Common myeloid progenitor, CD34-positive (primary cell): ENCODE results near the gene TADA2B.

Source experiments
- CTCF ChIA-PET: fragments of 350-600 bp; sonication (Branson Sonifier 250); formaldehyde crosslinking; loops from one replicate; lab custom pipeline; 2021; ENCODE audit warnings: antibody characterized with exemption; lab: Charles Lee
- POLR2A ChIA-PET: fragments of 350-600 bp; sonication (Branson Sonifier 250); formaldehyde crosslinking; loops from one replicate; lab custom pipeline; 2021; ENCODE audit warnings: antibody characterized with exemption; lab: Charles Lee
- DNase-seq, 3 donors: peaks; one replicate each; pipeline versions ENCODE4 v3.0.0 to v3.0.0-alpha.2; 2013
- H3K27ac ChIP-seq, 2 experiments: 1 replicate in 1 of 2; 2 replicates in 1 of 2; pipeline ENCODE4 v1.7.0; 2013; ENCODE audit warnings: inconsistent platforms in 2 of 2, low read length in 2 of 2, mild to moderate bottlenecking in 2 of 2, low read depth in 1 of 2, moderate library complexity in 1 of 2; ENCODE audit not compliant: severe bottlenecking in 2 of 2, insufficient read depth in 1 of 2, poor library complexity in 1 of 2
- H3K27me3 ChIP-seq, 5 experiments: replicated peaks in 2 of 5; 1 replicate in 3 of 5; 2 replicates in 2 of 5; pipeline versions ENCODE4 v1.6.1 to v1.7.0; 2013; ENCODE audit warnings: low read length in 4 of 5, mild to moderate bottlenecking in 2 of 5, moderate library complexity in 2 of 5, inconsistent platforms in 1 of 5; ENCODE audit not compliant: insufficient read depth in 5 of 5, control insufficient read depth in 4 of 5
- H3K36me3 ChIP-seq, 4 experiments: 1 replicate in 2 of 4; 2 replicates in 2 of 4; pipeline versions ENCODE4 v1.6.1 to v1.7.0; 2013; ENCODE audit warnings: low read length in 3 of 4, control low read depth in 1 of 4, mild to moderate bottlenecking in 1 of 4; ENCODE audit not compliant: control insufficient read depth in 4 of 4, insufficient read depth in 4 of 4
- H3K4me1 ChIP-seq, 4 experiments: 1 replicate in 3 of 4; 2 replicates in 1 of 4; pipeline versions ENCODE4 v1.6.1 to v1.7.1; 2013; ENCODE audit warnings: low read length in 3 of 4, mild to moderate bottlenecking in 3 of 4, control low read depth in 1 of 4, inconsistent platforms in 1 of 4, moderate library complexity in 1 of 4; ENCODE audit not compliant: control insufficient read depth in 4 of 4, insufficient read depth in 4 of 4; ENCODE audit errors: control extremely low read depth in 1 of 4
- H3K4me3 ChIP-seq, 7 experiments: 1 replicate in 4 of 7; 2 replicates in 3 of 7; pipeline versions ENCODE4 v1.5.1 to v1.7.0; 2013; ENCODE audit warnings: mild to moderate bottlenecking in 7 of 7, low read length in 6 of 7, moderate library complexity in 6 of 7, inconsistent platforms in 2 of 7, low read depth in 2 of 7, control low read depth in 1 of 7; ENCODE audit not compliant: insufficient read depth in 4 of 7, control insufficient read depth in 1 of 7; ENCODE audit errors: extremely low read depth in 1 of 7
- H3K9me3 ChIP-seq, 5 experiments: 1 replicate in 4 of 5; 2 replicates in 1 of 5; pipeline versions ENCODE4 v1.6.1 to v1.7.1; 2013; ENCODE audit warnings: low read length in 4 of 5, mild to moderate bottlenecking in 2 of 5, inconsistent platforms in 1 of 5, low read depth in 1 of 5, moderate library complexity in 1 of 5; ENCODE audit not compliant: control insufficient read depth in 4 of 5, insufficient read depth in 2 of 5; ENCODE audit errors: control extremely low read depth in 1 of 5
- WGBS: methylation state at CpG from one replicate; pipeline ENCODE4 v1.1.5; 2013; ENCODE audit not compliant: insufficient coverage; 5-methylcytosine and 5-hydroxymethylcytosine counted together

The TADA2B gene

DNA sequence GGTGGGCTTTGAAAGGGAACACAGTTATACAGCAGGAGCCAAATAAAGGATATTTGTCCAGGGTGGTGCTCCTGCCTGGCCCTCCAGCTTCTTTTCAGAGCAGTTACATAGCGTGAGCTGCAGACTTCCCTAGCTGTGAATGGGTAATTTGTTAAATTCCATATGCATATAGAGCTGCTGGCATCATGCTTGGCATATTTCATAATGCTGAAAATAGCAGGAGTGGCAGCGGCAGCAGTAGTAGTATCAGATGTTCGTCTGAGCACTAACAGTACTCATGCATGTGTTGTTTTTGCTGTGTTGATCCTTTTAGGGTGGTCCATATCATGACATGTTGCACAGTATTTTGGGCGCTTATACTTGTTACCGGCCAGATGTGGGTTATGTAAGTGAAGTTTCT is 33.6 kb upstream of the TADA2B start:
- DNase-seq, result no peak
- no peaks in the 10 kb centered on the region for H3K27me3 ChIP-seq
- no peak overlapping the region for H3K27ac ChIP-seq
- 100% methylated on average over 4 of the region's 5 CpGs for WGBS
- CTCF ChIA-PET, result no interaction called here
- no peaks in the 10 kb centered on the region for H3K4me1 ChIP-seq
- POLR2A ChIA-PET, result interaction anchor here (1.0 kb wide), 1 partner anchor 72 kb away, joined by 3 read pairs; no protein-coding TSS in a partner anchor
- peaks cover 9 to 72% (median 40%) of the 10 kb centered on the region in 4 experiments for H3K36me3 ChIP-seq
- H3K4me3 ChIP-seq, result no peak overlapping the region
- no peaks in the 10 kb centered on the region for H3K9me3 ChIP-seq

- ChIA-PET POLR2A (no interaction called here), CTCF (interaction anchor here (1.0 to 1.4 kb wide), 3 partner anchors 9 to 44 kb away, joined by 3 to 5 read pairs (median 3); no protein-coding TSS in a partner anchor)
- WGBS, result 98% methylated on average over 11 of the region's 11 CpGs
- no peak overlapping the region for H3K4me3 ChIP-seq
- H3K9me3 ChIP-seq, result no peaks in the 10 kb centered on the region
- H3K36me3 ChIP-seq, result peaks cover 9 to 79% (median 50%) of the 10 kb centered on the region in 4 experiments
- no peak overlapping the region for H3K27ac ChIP-seq
- H3K4me1 ChIP-seq, result no peaks in the 10 kb centered on the region
- no peaks in the 10 kb centered on the region for H3K27me3 ChIP-seq
- DNase-seq, result no peak
These were observed 30.0 kb upstream of the TADA2B start for GRCh38 chr4:7013175-7013574.

DNA sequence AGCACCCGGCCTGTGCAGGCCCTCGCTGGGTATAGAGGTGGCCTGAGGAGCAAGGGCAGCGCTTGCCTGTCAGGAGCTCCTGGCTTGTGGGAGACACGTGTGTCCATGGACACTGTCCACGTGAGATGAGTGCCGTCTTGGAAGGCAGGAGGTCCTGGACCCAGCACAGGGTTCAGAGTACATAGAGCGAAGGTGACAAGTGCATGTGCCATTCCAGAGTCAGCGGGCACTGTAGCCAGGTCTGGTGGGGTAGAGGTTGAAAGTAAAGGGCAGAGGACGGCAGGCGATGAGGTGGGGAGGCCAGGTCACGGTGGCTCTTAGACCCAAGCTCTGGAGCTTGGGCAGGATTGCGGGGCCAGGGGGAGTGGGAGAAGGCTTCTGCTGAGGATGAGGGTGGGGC is 28.4 kb upstream of the TADA2B start:
- Histone ChIP-seq H3K27ac (no peak overlapping the region), H3K27me3 (no peaks in the 10 kb centered on the region), H3K36me3 (peaks cover 7 to 76% (median 50%) of the 10 kb centered on the region in 4 experiments), H3K9me3 (no peaks in the 10 kb centered on the region), H3K4me3 (no peak overlapping the region), H3K4me1 (no peaks in the 10 kb centered on the region)
- WGBS, result 97% methylated on average over 10 of the region's 12 CpGs
- DNase-seq, result no peak
- ChIA-PET POLR2A (no interaction called here), CTCF (no interaction called here)

DNA sequence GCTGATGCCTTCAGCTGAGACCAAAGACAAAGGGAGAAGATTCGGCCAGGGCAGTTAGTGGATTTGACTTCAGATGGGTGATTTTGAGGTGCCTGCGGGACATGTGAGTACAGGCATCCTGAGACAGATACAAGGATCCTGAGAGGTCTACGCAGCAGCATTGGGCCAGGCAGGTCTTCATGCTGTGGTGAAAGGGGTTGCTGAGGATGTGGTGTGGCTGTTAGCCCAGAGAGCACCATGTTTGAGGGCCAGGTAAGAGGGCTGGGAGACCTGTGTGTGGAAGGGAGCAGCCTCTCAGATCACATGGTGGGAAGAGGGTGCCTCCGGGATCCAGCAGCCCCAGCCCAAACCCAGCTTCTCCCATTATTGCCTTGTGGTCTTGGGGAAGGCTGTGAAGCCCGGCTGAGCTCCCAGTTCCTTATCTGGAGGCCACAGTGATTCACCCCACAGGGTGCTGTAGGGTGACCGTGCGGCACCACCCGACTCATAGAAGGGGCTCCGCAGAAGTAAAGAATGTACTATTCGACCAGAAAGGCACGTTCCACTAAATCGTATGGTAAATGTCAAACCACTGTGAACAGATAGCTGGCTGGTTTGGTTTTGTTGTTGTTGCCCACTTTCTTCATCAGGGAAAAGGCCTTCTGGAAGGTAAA is 27.7 kb upstream of the TADA2B start:
- Histone ChIP-seq H3K4me1 (no peaks in the 10 kb centered on the region), H3K27ac (no peak overlapping the region), H3K36me3 (peaks cover 7 to 72% (median 46%) of the 10 kb centered on the region in 4 experiments), H3K27me3 (no peaks in the 10 kb centered on the region), H3K4me3 (no peak overlapping the region), H3K9me3 (no peaks in the 10 kb centered on the region)
- WGBS, result 96% methylated on average over 12 of the region's 12 CpGs
- ChIA-PET POLR2A (no interaction called here), CTCF (interaction anchor here (1.1 to 1.4 kb wide), 2 partner anchors 16 to 28 kb away, joined by 3 to 5 read pairs; partner anchors contain the start of gene TADA2B)
- DNase-seq, result no peak

GRCh38 chr4:7016086-7016485 is 27.1 kb upstream of the TADA2B start:
- H3K36me3 ChIP-seq, result peaks cover 7 to 72% (median 44%) of the 10 kb centered on the region in 4 experiments
- no peak for DNase-seq
- no peaks in the 10 kb centered on the region for H3K9me3 ChIP-seq
- H3K4me1 ChIP-seq, result no peaks in the 10 kb centered on the region
- H3K4me3 ChIP-seq, result no peak overlapping the region
- POLR2A ChIA-PET, result no interaction called here
- CTCF ChIA-PET, result interaction anchor here (1.1 to 1.4 kb wide), 2 partner anchors 15 to 27 kb away, joined by 3 to 5 read pairs; partner anchors contain the start of gene TADA2B
- no peak overlapping the region for H3K27ac ChIP-seq
- no peaks in the 10 kb centered on the region for H3K27me3 ChIP-seq
- WGBS, result 90% methylated on average over 10 of the region's 11 CpGs

DNA sequence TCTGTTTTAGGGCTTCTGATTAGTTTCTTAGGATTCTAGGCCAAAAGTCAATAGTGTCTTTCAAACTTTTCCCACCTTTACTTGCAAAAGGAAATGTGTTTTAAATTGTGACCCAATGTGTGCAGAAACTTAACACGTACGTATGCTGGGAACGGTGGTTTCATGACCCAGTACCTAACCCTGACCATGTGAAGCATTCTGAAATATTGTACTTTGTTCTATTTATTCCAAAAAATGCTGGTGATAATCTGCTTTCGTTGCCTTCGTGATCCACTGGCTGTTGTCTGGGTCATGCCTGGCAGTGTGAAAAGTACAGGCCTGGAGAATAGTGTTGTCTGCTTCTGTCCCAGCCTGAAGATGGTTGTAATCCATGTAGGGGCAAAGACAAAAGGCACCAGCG is 26.7 kb upstream of the TADA2B start:
- no peak overlapping the region for H3K4me3 ChIP-seq
- peaks cover 6 to 70% (median 44%) of the 10 kb centered on the region in 4 experiments for H3K36me3 ChIP-seq
- POLR2A ChIA-PET, result no interaction called here
- 100% methylated on average over 3 of the region's 6 CpGs for WGBS
- H3K9me3 ChIP-seq, result no peaks in the 10 kb centered on the region
- CTCF ChIA-PET, result interaction anchor here (1.1 to 1.4 kb wide), 2 partner anchors 15 to 27 kb away, joined by 3 to 5 read pairs; partner anchors contain the start of gene TADA2B
- H3K27ac ChIP-seq, result no peak overlapping the region
- H3K27me3 ChIP-seq, result no peaks in the 10 kb centered on the region
- no peak for DNase-seq
- no peaks in the 10 kb centered on the region for H3K4me1 ChIP-seq

DNA sequence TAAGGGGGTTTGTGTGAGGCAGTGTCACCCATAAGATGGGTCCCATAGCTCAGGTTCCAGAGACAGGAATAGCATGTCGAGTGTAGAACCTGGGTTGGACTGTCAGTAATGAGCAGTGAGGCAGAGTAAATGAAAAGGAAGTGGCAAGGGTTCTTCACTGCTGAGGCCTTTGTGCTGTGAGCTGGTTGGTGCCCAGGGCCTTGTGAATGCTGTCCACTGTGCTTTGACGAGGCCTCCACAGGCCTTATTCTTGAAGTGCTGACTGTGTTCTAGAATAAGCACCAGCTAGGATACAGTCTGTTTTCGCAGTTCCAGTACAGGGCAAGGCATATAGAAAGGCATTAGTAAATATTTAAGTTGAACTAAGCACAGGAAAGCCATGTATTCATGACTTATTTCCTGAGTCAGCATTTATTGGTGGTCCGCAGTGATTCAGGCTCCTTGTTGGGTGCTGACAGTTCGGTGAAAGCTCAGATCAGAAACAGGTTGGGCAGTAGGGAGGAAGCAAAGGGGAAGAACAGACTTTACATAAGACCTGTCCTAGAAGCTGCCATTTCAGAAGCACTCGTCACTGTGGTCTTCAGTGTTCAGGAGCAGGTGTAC is 25.6 kb upstream of the TADA2B start:
- no peaks in the 10 kb centered on the region for H3K4me1 ChIP-seq
- no peak for DNase-seq
- H3K9me3 ChIP-seq, result no peaks in the 10 kb centered on the region
- POLR2A ChIA-PET, result interaction anchor here (0.6 kb wide), 1 partner anchor 31 kb away, joined by 3 read pairs; no protein-coding TSS in a partner anchor
- H3K27me3 ChIP-seq, result no peaks in the 10 kb centered on the region
- H3K4me3 ChIP-seq, result no peak overlapping the region
- whole genome bisulfite sequencing, result 96% methylated on average over 4 of the region's 6 CpGs
- CTCF ChIA-PET, result interaction anchor here (1.8 kb wide), 1 partner anchor 354 kb away, joined by 4 read pairs; no protein-coding TSS in a partner anchor
- H3K36me3 ChIP-seq, result peaks cover 6 to 80% (median 48%) of the 10 kb centered on the region in 4 experiments
- H3K27ac ChIP-seq, result no peak overlapping the region
